ENCODE data around the gene DIP2B. TPM values are rescaled to one million over a fixed set of nuclear protein-coding genes. Genes with fewer than 3 reads are reported as not detected.
A peak's percentile ranks its signal among the peaks of the same experiment; 100 is the strongest.

Gene DIP2B
- total RNA-seq, 1 experiment from 2014 or later, result 11.8 TPM

GRCh38 chr12:50635857-50636256 lies 131.1 kb downstream of the DIP2B start:
- DNase-seq (ENCODE audit: low read depth), result no peak

GRCh38 chr12:50636505-50636904 lies 131.7 kb downstream of the DIP2B start:
- no peak for DNase-seq (ENCODE audit: low read depth)

DNA sequence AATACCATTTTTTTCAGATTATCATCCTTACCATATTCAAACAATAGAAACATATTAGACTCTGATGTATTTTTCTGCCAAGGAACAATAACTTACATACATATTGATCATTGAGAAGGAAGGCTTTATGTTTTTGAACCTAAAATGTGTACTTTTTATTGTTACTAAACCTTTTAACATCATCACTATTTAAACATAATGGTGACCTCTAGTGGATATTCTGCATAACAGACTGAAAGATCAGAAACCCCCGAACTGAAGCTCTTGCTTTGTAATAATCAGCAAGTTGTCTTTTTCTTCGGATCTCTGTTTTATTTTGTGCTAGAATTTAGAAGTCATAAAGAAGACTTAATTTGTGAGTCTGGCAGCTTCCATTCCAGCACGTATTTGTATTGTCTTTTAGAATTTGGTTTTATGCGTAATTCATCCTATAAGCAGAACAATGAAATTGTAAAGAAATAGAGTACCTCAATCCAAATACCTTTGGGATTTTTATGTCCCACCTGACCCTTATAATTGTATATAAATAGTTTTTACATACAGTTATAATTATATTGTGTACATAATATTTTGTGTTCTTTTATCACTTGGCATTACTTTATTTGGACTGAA lies 133.2 kb downstream of the DIP2B start:
- peak; percentile 46 for DNase-seq (ENCODE audit: low read depth)

DNA sequence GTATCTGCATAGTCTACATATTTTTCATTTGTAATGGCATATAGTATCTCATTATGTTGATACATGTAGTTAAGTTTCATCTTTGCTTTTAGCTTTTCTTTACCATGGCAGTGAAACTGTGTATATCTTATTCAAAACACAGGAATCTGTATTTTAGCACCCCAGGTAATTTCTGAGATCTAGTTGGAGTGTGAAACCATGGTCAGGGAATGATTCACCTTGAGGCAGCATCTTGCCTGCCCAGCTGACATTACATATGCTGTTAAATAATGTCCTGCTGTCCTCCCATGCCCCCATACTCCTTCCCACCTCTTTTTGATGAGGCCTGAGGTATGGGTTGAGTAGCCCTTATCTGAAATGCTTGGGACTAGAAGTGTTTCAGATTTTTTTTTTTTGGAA lies 133.7 kb downstream of the DIP2B start:
- no peak for DNase-seq (ENCODE audit: low read depth)

GRCh38 chr12:50639721-50640120 lies 134.9 kb downstream of the DIP2B start:
- no peak for DNase-seq (ENCODE audit: low read depth)

DNA sequence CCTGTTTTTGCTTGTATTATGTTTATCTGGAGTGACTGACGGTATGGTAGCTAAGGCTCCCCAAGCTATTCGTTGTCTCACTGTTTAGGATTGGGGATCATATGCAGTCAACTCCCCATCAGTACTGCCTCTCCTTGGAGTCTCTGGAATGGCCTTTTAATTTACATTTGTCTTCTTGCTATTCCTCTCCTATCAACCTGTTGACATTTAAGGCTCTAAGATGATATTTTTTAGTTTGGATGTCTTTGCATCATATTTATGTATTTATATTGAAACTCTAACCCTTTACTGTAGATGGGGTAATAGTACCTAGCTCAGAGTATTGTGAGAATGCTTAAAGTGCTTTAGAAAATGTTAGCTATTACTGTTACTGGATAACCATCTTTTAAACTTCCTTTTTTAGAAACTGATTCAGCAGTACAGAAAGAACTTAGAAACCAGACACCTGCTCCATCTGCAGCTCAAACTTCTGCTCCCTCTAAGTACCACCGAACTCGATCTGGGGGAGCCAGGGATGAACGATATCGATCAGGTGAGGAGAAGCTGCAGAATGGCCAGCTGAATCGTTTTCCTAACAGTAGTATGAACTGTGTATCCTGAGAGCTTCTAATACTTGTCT lies 135.6 kb downstream of the DIP2B start:
- DNase-seq (ENCODE audit: low read depth), result no peak

- DNase-seq (ENCODE audit: low read depth), result no peak
Measured at GRCh38 chr12:50641566-50641965, 136.8 kb downstream of the DIP2B start.

DNA sequence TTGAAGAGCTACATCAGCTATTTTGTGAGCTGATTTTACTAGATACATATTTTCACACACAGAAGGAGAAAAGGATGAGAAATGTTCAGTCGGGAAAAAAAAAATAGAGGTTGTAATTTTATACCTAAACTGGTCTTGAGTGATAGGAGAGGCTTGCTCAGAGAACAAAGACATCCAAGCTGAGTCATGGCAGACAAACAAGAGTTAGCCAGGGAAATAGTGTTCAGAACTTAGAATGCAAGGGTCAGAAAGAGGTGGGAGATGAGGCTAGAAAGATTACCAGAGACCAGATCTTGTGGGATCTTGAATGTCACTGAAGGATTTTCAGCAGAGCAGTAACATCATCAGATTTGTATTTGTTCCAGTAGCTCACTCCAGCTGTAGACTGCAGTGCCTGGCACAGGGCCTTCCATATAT lies 137.3 kb downstream of the DIP2B start:
- no peak for DNase-seq (ENCODE audit: low read depth)

DNA sequence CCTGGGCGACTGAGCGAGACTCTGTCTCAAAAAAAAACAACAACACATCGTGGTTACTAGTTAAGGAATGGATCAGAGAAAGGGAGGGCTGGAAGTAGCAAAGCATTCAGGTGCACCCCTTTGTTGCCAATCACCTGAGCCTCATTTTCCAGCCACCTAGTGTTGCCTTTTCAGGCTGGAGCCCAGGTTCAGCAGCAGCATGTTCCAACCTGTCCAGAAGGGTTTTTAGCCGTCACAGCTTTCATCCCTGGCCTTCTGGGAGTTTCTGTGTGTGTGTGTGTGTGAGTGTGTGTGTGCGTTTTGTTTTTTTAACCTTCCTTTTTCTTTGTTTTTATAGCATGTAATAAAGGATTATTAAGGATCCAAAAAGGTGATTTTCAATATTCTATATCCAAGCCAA lies 138.0 kb downstream of the DIP2B start:
- DNase-seq (ENCODE audit: low read depth), result no peak

DNA sequence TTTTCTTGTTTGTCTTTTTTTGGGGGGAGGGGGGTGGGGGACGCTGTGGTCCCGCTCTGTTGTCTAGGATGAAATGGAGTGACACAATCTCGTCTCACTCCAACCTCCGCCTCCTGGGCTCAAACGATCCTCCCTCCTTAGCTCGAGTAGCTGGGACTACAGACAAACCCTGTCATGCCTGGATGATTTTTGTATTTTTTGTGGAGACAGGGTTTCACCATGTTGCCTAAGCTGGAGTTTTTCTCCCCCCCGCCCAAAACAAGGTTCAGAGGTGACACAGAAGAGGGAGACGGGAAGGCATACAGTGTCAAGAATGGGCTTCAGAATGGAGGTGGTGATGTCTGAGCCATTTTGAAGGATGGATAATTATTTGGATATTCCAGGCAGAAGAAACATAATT lies 142.2 kb downstream of the DIP2B start:
- DNase-seq (ENCODE audit: low read depth), result no peak

DNA sequence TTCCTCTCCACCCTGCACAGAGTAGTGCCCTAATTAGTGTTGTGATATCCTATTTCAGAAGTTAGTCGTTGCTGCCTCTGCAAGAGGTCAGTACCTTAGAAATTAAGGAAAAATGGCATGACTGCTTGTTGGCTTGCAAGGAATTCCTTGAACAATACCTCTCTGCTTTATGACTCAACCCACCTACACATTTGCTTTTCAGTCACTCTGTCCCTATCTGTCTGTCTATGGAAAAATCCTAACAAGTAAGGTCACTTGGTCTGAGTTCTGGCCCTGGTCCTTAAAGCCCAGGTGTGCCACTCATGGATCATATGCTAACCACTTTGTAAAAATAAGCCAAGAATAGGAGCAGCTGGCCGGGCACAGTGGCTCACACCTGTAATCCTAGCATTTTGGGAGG lies 142.7 kb downstream of the DIP2B start:
- DNase-seq (ENCODE audit: low read depth), result peak; percentile 15

- DNase-seq (ENCODE audit: low read depth), result no peak
Measured at GRCh38 chr12:50650285-50650684, 145.5 kb downstream of the DIP2B start.

GRCh38 chr12:50655374-50655921 lies 150.7 kb downstream of the DIP2B start:
- no peak for DNase-seq (ENCODE audit: low read depth)

- DNase-seq (ENCODE audit: low read depth), result no peak
Measured at GRCh38 chr12:50659260-50659659, 154.5 kb downstream of the DIP2B start.

- no peak for DNase-seq (ENCODE audit: low read depth)
Measured at GRCh38 chr12:50659690-50660424, 155.1 kb downstream of the DIP2B start.

- no peak for DNase-seq (ENCODE audit: low read depth)
Measured at GRCh38 chr12:50660425-50660822, 155.6 kb downstream of the DIP2B start.

DNA sequence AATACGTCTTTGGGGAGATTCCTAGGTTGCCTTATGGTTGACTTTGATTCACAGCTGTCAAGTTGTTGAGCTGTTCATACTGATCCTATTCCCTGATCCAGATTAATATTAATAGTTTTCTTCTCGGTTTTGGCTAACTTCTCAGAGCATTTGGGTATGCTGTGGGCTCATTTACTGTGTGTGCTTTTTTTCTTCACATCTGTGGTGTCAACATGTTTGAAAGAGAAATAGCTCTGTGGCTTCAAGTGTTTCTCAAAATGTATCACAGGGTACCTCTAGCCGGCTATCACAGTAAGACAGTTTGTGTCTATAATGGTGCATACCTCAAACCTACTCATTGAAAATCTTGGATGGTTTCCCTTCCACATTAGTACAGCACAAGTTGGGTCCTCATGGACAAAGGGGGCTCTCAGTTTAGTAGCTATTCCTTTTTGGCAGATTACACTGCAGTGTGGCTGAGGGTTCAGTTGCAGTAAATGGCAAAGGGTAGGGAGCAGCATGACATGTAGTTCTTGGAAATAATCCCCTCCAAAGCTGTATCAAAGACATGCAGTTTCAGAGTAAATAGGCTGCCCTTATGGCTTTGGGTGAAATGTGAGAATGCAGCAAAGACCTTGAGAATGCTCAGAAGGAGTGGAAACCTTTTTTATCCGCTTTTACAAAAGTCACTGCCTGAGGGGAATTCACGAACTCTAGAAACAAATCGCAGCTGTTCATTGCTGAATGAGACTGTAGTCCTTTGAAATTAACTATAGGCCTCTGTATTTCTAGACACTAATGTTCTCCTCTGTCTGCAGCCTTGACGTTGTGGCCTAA lies 156.7 kb downstream of the DIP2B start:
- peak; percentile 55 for DNase-seq (ENCODE audit: low read depth)

DNA sequence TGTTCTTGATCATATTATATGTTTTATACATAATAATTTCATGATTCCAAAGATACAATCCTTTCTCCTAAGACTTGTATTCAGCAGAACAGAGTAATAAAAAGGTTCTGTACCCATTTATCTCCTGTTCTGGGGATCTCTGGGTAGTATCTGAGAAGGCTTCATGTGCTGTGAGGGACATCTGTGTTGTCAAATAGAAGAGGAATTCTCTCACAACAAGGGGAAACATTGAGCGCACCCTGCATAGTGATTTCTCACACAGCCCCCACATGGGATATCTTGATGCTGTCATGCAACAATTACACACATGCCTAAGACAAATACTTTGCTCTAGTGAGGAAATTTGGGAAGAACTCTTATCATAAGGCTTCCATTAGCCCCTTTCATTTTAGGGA lies 157.3 kb downstream of the DIP2B start:
- DNase-seq (ENCODE audit: low read depth), result peak; percentile 15

DNA sequence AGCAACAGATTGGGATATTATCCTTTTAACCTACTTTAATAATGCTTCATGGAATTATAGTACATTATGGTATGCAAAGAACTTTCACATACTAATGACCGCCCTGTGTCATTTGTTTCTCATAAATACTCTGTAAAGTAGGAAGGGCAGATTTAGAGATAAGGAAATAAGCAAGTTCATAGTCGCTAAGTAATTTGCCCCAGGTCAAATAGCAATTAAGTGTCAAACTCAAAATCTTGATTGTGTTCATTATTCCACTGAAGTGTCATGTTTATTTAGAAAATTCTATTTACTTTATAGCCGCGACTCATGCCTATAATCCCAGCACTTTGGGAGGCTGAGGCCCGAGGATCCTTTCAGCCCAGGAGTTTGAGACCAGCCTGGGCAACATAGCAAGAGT lies 160.4 kb downstream of the DIP2B start:
- DNase-seq (ENCODE audit: low read depth), result no peak

DNA sequence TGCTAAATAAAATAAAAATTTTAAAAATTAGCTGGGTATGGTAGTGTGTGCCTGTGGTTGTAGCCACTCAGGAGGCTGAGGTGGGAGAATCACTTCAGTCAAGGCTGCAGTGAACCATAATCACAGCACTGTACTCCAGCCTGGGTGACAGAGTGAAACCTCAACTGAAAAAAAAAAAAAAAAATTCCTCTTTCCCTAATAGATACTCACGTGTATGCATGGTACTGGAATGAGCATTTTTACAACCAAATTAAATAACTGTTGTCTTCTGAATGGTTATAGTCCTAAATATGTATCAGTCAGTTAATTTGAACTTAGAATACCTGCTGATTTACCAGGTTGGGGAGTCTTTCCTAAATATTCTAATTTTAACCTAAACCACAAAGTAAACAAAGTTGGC lies 160.8 kb downstream of the DIP2B start:
- DNase-seq (ENCODE audit: low read depth), result no peak

DNA sequence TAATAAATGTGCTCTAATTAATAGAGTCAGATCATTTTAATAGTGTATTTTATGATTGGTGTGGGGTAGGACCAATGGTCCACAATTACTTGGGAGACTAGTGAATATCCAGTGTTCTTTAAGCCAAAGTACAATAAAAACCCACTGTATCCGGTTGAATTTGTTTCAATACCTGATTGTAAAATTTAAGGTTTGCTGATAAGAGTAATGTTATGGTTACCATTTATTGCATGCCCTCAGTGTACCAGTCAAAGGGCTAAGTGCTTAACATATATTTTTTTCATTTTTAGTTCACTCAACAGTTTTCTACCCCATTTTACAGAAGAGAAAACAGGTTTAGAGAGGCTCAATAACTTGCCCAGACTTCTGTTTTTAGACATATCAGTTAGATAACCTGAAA lies 161.2 kb downstream of the DIP2B start:
- no peak for DNase-seq (ENCODE audit: low read depth)

- DNase-seq (ENCODE audit: low read depth), result no peak
Measured at GRCh38 chr12:50672158-50672557, 167.4 kb downstream of the DIP2B start.
